HCT116 (cell line): ENCODE data around the gene FKBP15. TPM values are rescaled to one million over a fixed set of nuclear protein-coding genes. Genes with fewer than 3 reads are reported as not detected.

Experiments used
- ATAC-seq: fragments of 200-7000 bp; cut with Tn5 transposase; 2 replicates; pipeline ENCODE4 v1.9.1; 2020; ENCODE audit warnings: mild to moderate bottlenecking, moderate library complexity
- BruUV-seq: library from RNA; stranded (reverse); fragments of 400-500 nt; replicated peaks from 2 replicates; lab custom pipeline; 2021; lab: Mats Ljungman, UMichigan
- CTCF ChIA-PET: fragments of 300-600 bp; sonication (Branson Sonifier 250); formaldehyde crosslinking; loops from one replicate; lab custom pipeline; 2021; ENCODE audit warnings: antibody characterized with exemption; lab: Charles Lee
- POLR2A ChIA-PET: fragments of 300-600, 350-600 bp; sonication (Branson Sonifier 250); formaldehyde crosslinking; loops from one replicate; lab custom pipeline; 2021; ENCODE audit warnings: antibody characterized with exemption; lab: Charles Lee
- RAD21 ChIA-PET, 2 experiments: fragments of 300-600 bp; sonication (Branson Sonifier 250); formaldehyde crosslinking; loops; one replicate each; lab custom pipeline; 2023; ENCODE audit warnings: low total read pairs in 2 of 2; ENCODE audit not compliant: uncharacterized antibody in 2 of 2, unreplicated experiment in 2 of 2, low non-redundant PET in 1 of 2; lab: Charles Lee
- DNase-seq: peaks from one replicate; pipeline ENCODE4 v3.0.0-alpha.2; 2010; ENCODE audit warnings: low read depth, low spot score
- H2AFZ ChIP-seq: fragments of 200-600 bp; shearing (Covaris generic), sonication (generic); 2 replicates; pipeline ENCODE4 v1.6.1; 2017; ENCODE audit warnings: low read depth, mixed run types, mixed read lengths, antibody characterized with exemption, low read length; ENCODE audit not compliant: poor library complexity, severe bottlenecking
- H3K27ac ChIP-seq: 2 replicates; pipeline ENCODE4 v1.5.1; 2012; ENCODE audit warnings: low read depth, low read length
- H3K27me3 ChIP-seq: fragments of 200-600 bp; sonication (generic); 2 replicates; pipeline ENCODE4 v1.6.1; 2016; ENCODE audit warnings: mixed run types, low read length, mixed read lengths; ENCODE audit not compliant: insufficient read depth
- H3K36me3 ChIP-seq, 2 experiments: fragments of 200-500 bp in 1 of 2; fragments of 200-600 bp in 1 of 2; sonication (Bioruptor generic) in 1 of 2; sonication (generic) in 1 of 2; 2 replicates each; pipeline versions ENCODE4 v1.5.1 to v1.6.1; 2014 to 2016; ENCODE audit warnings: low read length in 2 of 2, inconsistent platforms in 1 of 2, mixed read lengths in 1 of 2, mixed run types in 1 of 2; ENCODE audit not compliant: insufficient read depth in 2 of 2, control insufficient read depth in 1 of 2
- H3K4me1 ChIP-seq, 2 experiments: fragments of 200-600 bp in 1 of 2; sonication (generic) in 1 of 2; 2 replicates each; pipeline versions ENCODE4 v1.5.1 to v1.6.1; 2012 to 2017; ENCODE audit warnings: low read length in 2 of 2, inconsistent platforms in 1 of 2, mild to moderate bottlenecking in 1 of 2, mixed read lengths in 1 of 2, mixed run types in 1 of 2, moderate library complexity in 1 of 2; ENCODE audit not compliant: insufficient read depth in 2 of 2, control insufficient read depth in 1 of 2
- H3K4me2 ChIP-seq: fragments of 200-600 bp; sonication (generic); 2 replicates; pipeline ENCODE4 v1.6.1; 2017; ENCODE audit warnings: mixed run types, low read length, mixed read lengths
- H3K4me3 ChIP-seq, 2 experiments: fragments of 200-600 bp in 1 of 2; sonication (generic) in 1 of 2; replicated peaks in 1 of 2; 2 replicates each; pipeline ENCODE4 v1.5.1; 2011 to 2016; ENCODE audit warnings: low read length in 2 of 2, control low read depth in 1 of 2, low read depth in 1 of 2, mild to moderate bottlenecking in 1 of 2, mixed read lengths in 1 of 2, mixed run types in 1 of 2
- H3K79me2 ChIP-seq: fragments of 200-600 bp; sonication (generic); 2 replicates; pipeline ENCODE4 v1.6.1; 2017; ENCODE audit warnings: mild to moderate bottlenecking, mixed run types, low read length, moderate library complexity, mixed read lengths; ENCODE audit not compliant: insufficient read depth
- H3K9ac ChIP-seq: fragments of 200-600 bp; sonication (generic); 2 replicates; pipeline ENCODE4 v1.6.1; 2016; ENCODE audit warnings: low read length, mixed read lengths
- H3K9me2 ChIP-seq: fragments of 200-600 bp; sonication (generic), shearing (Covaris generic); 2 replicates; pipeline ENCODE4 v1.6.1; 2017; ENCODE audit warnings: mixed run types, mild to moderate bottlenecking, moderate library complexity; ENCODE audit not compliant: insufficient read depth
- H3K9me3 ChIP-seq, 2 experiments: fragments of 200-500 bp in 1 of 2; fragments of 200-600 bp in 1 of 2; sonication (Bioruptor generic) in 1 of 2; sonication (generic) in 1 of 2; 2 replicates each; pipeline ENCODE4 v1.6.1; 2014 to 2017; ENCODE audit warnings: low read length in 2 of 2, mixed read lengths in 2 of 2, inconsistent platforms in 1 of 2, low read depth in 1 of 2, mild to moderate bottlenecking in 1 of 2, mixed run types in 1 of 2, moderate library complexity in 1 of 2; ENCODE audit not compliant: control insufficient read depth in 1 of 2, insufficient read depth in 1 of 2
- H4K20me1 ChIP-seq: fragments of 200-600 bp; sonication (generic), shearing (Covaris generic); 2 replicates; pipeline ENCODE4 v1.6.1; 2017; ENCODE audit warnings: mixed run types, mild to moderate bottlenecking, moderate library complexity; ENCODE audit not compliant: insufficient read depth
- ATF3 ChIP-seq: IDR thresholded peaks from 2 replicates; pipeline ENCODE4 v1.6.1; 2012
- CBX3 ChIP-seq: IDR thresholded peaks from 2 replicates; pipeline ENCODE4 v1.6.1; 2012; ENCODE audit warnings: low read depth
- EGR1 ChIP-seq: IDR thresholded peaks from 2 replicates; pipeline ENCODE4 v1.6.1; 2012; ENCODE audit warnings: low read depth
- ELF1 ChIP-seq: IDR thresholded peaks from 2 replicates; pipeline ENCODE4 v1.6.1; 2012; ENCODE audit warnings: low read depth, borderline replicate concordance
- EZH2 ChIP-seq: fragments of 200-600 bp; sonication (generic); IDR thresholded peaks from 2 replicates; pipeline ENCODE4 v1.6.1; 2017; ENCODE audit warnings: antibody characterized with exemption, mixed run types
- EZH2phosphoT487 ChIP-seq: fragments of 200-600 bp; IDR thresholded peaks from 2 replicates; pipeline ENCODE4 v1.6.1; 2018; ENCODE audit warnings: antibody characterized with exemption, borderline replicate concordance
- FOSL1 ChIP-seq: IDR thresholded peaks from 2 replicates; pipeline ENCODE4 v1.6.1; 2012; ENCODE audit warnings: low read depth
- JUND ChIP-seq: IDR thresholded peaks from 2 replicates; pipeline ENCODE4 v1.6.1; 2012
- MAX ChIP-seq: IDR thresholded peaks from 2 replicates; pipeline ENCODE4 v1.6.1; 2012
- POLR2A ChIP-seq: IDR thresholded peaks from 2 replicates; pipeline ENCODE4 v1.7.0; 2011; ENCODE audit warnings: borderline replicate concordance; ENCODE audit not compliant: insufficient read depth, insufficient read length; ENCODE audit errors: extremely low read depth
- POLR2AphosphoS5 ChIP-seq: IDR thresholded peaks from 2 replicates; pipeline ENCODE4 v1.6.1; 2011; ENCODE audit warnings: mild to moderate bottlenecking, low read depth, low read length, moderate library complexity
- RAD21 ChIP-seq: IDR thresholded peaks from 2 replicates; pipeline ENCODE4 v1.6.1; 2012; ENCODE audit warnings: low read depth, mild to moderate bottlenecking
- REST ChIP-seq: IDR thresholded peaks from 2 replicates; pipeline ENCODE4 v1.6.1; 2012; ENCODE audit warnings: low read depth
- SIN3A ChIP-seq: IDR thresholded peaks from 2 replicates; pipeline ENCODE4 v1.6.1; 2012; ENCODE audit warnings: low read depth
- SP1 ChIP-seq: IDR thresholded peaks from 2 replicates; pipeline ENCODE4 v1.6.1; 2012; ENCODE audit warnings: low read depth
- YY1 ChIP-seq: IDR thresholded peaks from 2 replicates; pipeline ENCODE4 v1.6.1; 2011; ENCODE audit warnings: low read length, low read depth, moderate library complexity, mild to moderate bottlenecking; ENCODE audit not compliant: insufficient replicate concordance; ENCODE audit errors: extremely low read depth
- ZBTB33 ChIP-seq: IDR thresholded peaks from 2 replicates; pipeline ENCODE4 v1.6.1; 2011; ENCODE audit warnings: mild to moderate bottlenecking, low read length, moderate library complexity; ENCODE audit not compliant: insufficient replicate concordance; ENCODE audit errors: extremely low read depth
- ZNF274 ChIP-seq: fragments of 200-500 bp; sonication (Bioruptor generic); IDR thresholded peaks from 2 replicates; pipeline ENCODE4 v1.6.1; 2014; ENCODE audit warnings: mild to moderate bottlenecking, low read depth, low read length, inconsistent platforms
- intact Hi-C: fragments of 100-400 bp; cut with micrococcal nuclease; formaldehyde crosslinking; loops from 2 replicates; pipeline ENCODE4 v1.10.0; 2022
- total RNA-seq: library from RNA; stranded (reverse); gene quantifications from one replicate; pipeline ENCODE4 v1.2.1, GENCODE V29; 2021; ENCODE audit not compliant: unreplicated experiment

The FKBP15 gene
- total RNA-seq, 1 experiment from 2014 or later, result 13.8 TPM

GRCh38 chr9:113177251-113177650 is 43.8 kb downstream of the FKBP15 start:
- H3K4me3 ChIP-seq, result no peak overlapping the region
- no peaks in the 10 kb centered on the region for H3K9me3 ChIP-seq
- peaks cover 27 to 34% of the 10 kb centered on the region in 2 experiments for H3K36me3 ChIP-seq
- no TSS peak for BruUV-seq
- H3K4me1 ChIP-seq, result no peaks in the 10 kb centered on the region
- intact Hi-C loops, result no loop called here
- H2AFZ ChIP-seq, result no peak overlapping the region
- CTCF ChIA-PET, result no interaction called here
- no peaks in the 10 kb centered on the region for H4K20me1 ChIP-seq
- RAD21 ChIA-PET, result no interaction called here
- no peaks in the 10 kb centered on the region for H3K9me2 ChIP-seq
- no peak for TF ChIP-seq JUND
- no peak for TF ChIP-seq ZBTB33
- TF ChIP-seq MAX, result no peak
- no peak for TF ChIP-seq EGR1
- no peak for TF ChIP-seq SP1
- TF ChIP-seq REST, result no peak
- TF ChIP-seq CBX3, result no peak
- TF ChIP-seq EZH2, result no peak
- TF ChIP-seq POLR2A, result no peak
- no peak for TF ChIP-seq FOSL1
- TF ChIP-seq EZH2phosphoT487, result no peak
- TF ChIP-seq SIN3A, result no peak
- TF ChIP-seq POLR2AphosphoS5, result no peak
- no peak for TF ChIP-seq ZNF274
- no peak for TF ChIP-seq YY1
- TF ChIP-seq RAD21, result no peak
- no peak for TF ChIP-seq ELF1
- no peak for TF ChIP-seq ATF3
- TF ChIP-seq, all 23 proteins: peak for 0
- ATAC-seq, result no peak
- no peaks in the 10 kb centered on the region for H3K79me2 ChIP-seq
- H3K9ac ChIP-seq, result no peak overlapping the region
- no peak overlapping the region for H3K4me2 ChIP-seq
- H3K27me3 ChIP-seq, result no peaks in the 10 kb centered on the region
- DNase-seq, result no peak
- H3K27ac ChIP-seq, result no peak overlapping the region
- POLR2A ChIA-PET, result no interaction called here
